HEK293 (cell line): ENCODE measurements around the gene NOG.

Experiments used
- ATF2 ChIP-seq: fragments of 450-650 bp; formaldehyde crosslinking; IDR thresholded peaks from 2 replicates; pipeline ENCODE4 v1.5.1; 2016; ENCODE audit warnings: missing biosample characterization, missing genetic modification characterization, low read depth
- GLIS2 ChIP-seq: fragments of 450-650 bp; formaldehyde crosslinking; IDR thresholded peaks from 2 replicates; pipeline ENCODE4 v1.5.1; 2016; ENCODE audit warnings: missing biosample characterization, missing genetic modification characterization
- HOXC10 ChIP-seq: sonication (generic); formaldehyde crosslinking; IDR thresholded peaks from 2 replicates; pipeline ENCODE4 v1.8.1; 2023; ENCODE audit warnings: mild to moderate bottlenecking, missing genetic modification reagents
- KLF1 ChIP-seq: fragments of 450-650 bp; formaldehyde crosslinking; IDR thresholded peaks from 2 replicates; pipeline ENCODE4 v1.5.1; 2016; ENCODE audit warnings: missing biosample characterization, missing genetic modification characterization
- KLF7 ChIP-seq: fragments of 450-650 bp; formaldehyde crosslinking; IDR thresholded peaks from 2 replicates; pipeline ENCODE4 v1.5.1; 2016; ENCODE audit warnings: missing biosample characterization, missing genetic modification characterization, borderline replicate concordance
- KLF8 ChIP-seq: fragments of 450-650 bp; formaldehyde crosslinking; IDR thresholded peaks from 2 replicates; pipeline ENCODE4 v1.5.1; 2016; ENCODE audit warnings: missing biosample characterization, missing genetic modification characterization
- OVOL3 ChIP-seq: fragments of 450-650 bp; formaldehyde crosslinking; IDR thresholded peaks from 2 replicates; pipeline ENCODE4 v1.5.1; 2016; ENCODE audit warnings: missing biosample characterization, missing genetic modification characterization
- PBX3 ChIP-seq: sonication (generic); formaldehyde crosslinking; IDR thresholded peaks from 2 replicates; pipeline ENCODE4 v1.8.1; 2022; ENCODE audit warnings: mild to moderate bottlenecking, moderate library complexity, missing genetic modification reagents
- RBAK ChIP-seq: fragments of 450-650 bp; formaldehyde crosslinking; IDR thresholded peaks from 2 replicates; pipeline ENCODE4 v1.5.1; 2016; ENCODE audit warnings: missing biosample characterization, missing genetic modification characterization
- TCF7L2 ChIP-seq: IDR thresholded peaks from 2 replicates; pipeline ENCODE4 v1.6.1; 2011; ENCODE audit warnings: low read depth, mild to moderate bottlenecking, inconsistent platforms, low read length, moderate library complexity, borderline replicate concordance
- TRIM28 ChIP-seq: IDR thresholded peaks from 2 replicates; pipeline ENCODE4 v1.6.1; 2011; ENCODE audit warnings: low read length, control low read depth, borderline replicate concordance
- WT1 ChIP-seq: fragments of 450-650 bp; formaldehyde crosslinking; IDR thresholded peaks from 2 replicates; pipeline ENCODE4 v1.5.1; 2016; ENCODE audit warnings: missing biosample characterization, missing genetic modification characterization
- ZBTB17 ChIP-seq: fragments of 450-650 bp; formaldehyde crosslinking; IDR thresholded peaks from 2 replicates; pipeline ENCODE4 v1.5.1; 2016; ENCODE audit warnings: missing biosample characterization, missing genetic modification characterization
- ZNF114 ChIP-seq: fragments of 450-650 bp; formaldehyde crosslinking; IDR thresholded peaks from 2 replicates; pipeline ENCODE4 v1.5.0; 2017; ENCODE audit warnings: missing biosample characterization, missing genetic modification characterization
- ZNF140 ChIP-seq: fragments of 450-650 bp; formaldehyde crosslinking; IDR thresholded peaks from 2 replicates; pipeline ENCODE4 v1.5.1; 2016; ENCODE audit warnings: missing biosample characterization, missing genetic modification characterization
- ZNF18 ChIP-seq: fragments of 450-650 bp; formaldehyde crosslinking; IDR thresholded peaks from 2 replicates; pipeline ENCODE4 v1.5.1; 2016; ENCODE audit warnings: missing biosample characterization, missing genetic modification characterization
- ZNF19 ChIP-seq: fragments of 450-650 bp; formaldehyde crosslinking; IDR thresholded peaks from 2 replicates; pipeline ENCODE4; 2016; ENCODE audit warnings: missing biosample characterization, missing genetic modification characterization, low read depth
- ZNF2 ChIP-seq: fragments of 450-650 bp; formaldehyde crosslinking; IDR thresholded peaks from 2 replicates; pipeline ENCODE4 v1.5.1; 2016; ENCODE audit warnings: missing biosample characterization, missing genetic modification characterization
- ZNF202 ChIP-seq: fragments of 450-650 bp; formaldehyde crosslinking; IDR thresholded peaks from 2 replicates; pipeline ENCODE4 v1.5.1; 2016; ENCODE audit warnings: missing biosample characterization, missing genetic modification characterization, borderline replicate concordance
- ZNF23 ChIP-seq: fragments of 450-650 bp; formaldehyde crosslinking; IDR thresholded peaks from 2 replicates; pipeline ENCODE4 v1.5.1; 2016; ENCODE audit warnings: missing biosample characterization, missing genetic modification characterization, borderline replicate concordance
- ZNF292 ChIP-seq: fragments of 450-650 bp; formaldehyde crosslinking; IDR thresholded peaks from 2 replicates; pipeline ENCODE4 v1.5.1; 2016; ENCODE audit warnings: low read depth, missing biosample characterization, missing genetic modification characterization, borderline replicate concordance
- ZNF324 ChIP-seq: fragments of 450-650 bp; formaldehyde crosslinking; IDR thresholded peaks from 2 replicates; pipeline ENCODE4 v1.5.1; 2016; ENCODE audit warnings: missing biosample characterization, missing genetic modification characterization
- ZNF341 ChIP-seq: fragments of 450-650 bp; formaldehyde crosslinking; IDR thresholded peaks from 2 replicates; pipeline ENCODE4; 2016; ENCODE audit warnings: low read depth, missing biosample characterization, missing genetic modification characterization
- ZNF354C ChIP-seq: fragments of 450-650 bp; formaldehyde crosslinking; IDR thresholded peaks from 2 replicates; pipeline ENCODE4 v1.5.1; 2016; ENCODE audit warnings: missing biosample characterization, missing genetic modification characterization, low read depth, borderline replicate concordance
- ZNF518A ChIP-seq: fragments of 450-650 bp; formaldehyde crosslinking; conservative IDR thresholded peaks from 2 replicates; pipeline ENCODE4 v1.5.1; 2016; ENCODE audit warnings: low read depth, missing biosample characterization, missing genetic modification characterization
- ZNF548 ChIP-seq: fragments of 450-650 bp; formaldehyde crosslinking; IDR thresholded peaks from 2 replicates; pipeline ENCODE4 v1.5.1; 2016; ENCODE audit warnings: missing biosample characterization, missing genetic modification characterization
- ZNF558 ChIP-seq: fragments of 450-650 bp; formaldehyde crosslinking; IDR thresholded peaks from 2 replicates; pipeline ENCODE4 v1.5.1; 2016; ENCODE audit warnings: missing biosample characterization, missing genetic modification characterization
- ZNF585B ChIP-seq: fragments of 450-650 bp; formaldehyde crosslinking; IDR thresholded peaks from 2 replicates; pipeline ENCODE4 v1.5.1; 2016; ENCODE audit warnings: missing biosample characterization, missing genetic modification characterization
- ZNF658 ChIP-seq: fragments of 450-650 bp; formaldehyde crosslinking; IDR thresholded peaks from 2 replicates; pipeline ENCODE4; 2016; ENCODE audit warnings: missing biosample characterization, missing genetic modification characterization
- ZNF660 ChIP-seq: fragments of 450-650 bp; IDR thresholded peaks from 2 replicates; pipeline ENCODE4 v1.5.1; 2018; ENCODE audit warnings: missing biosample characterization, mild to moderate bottlenecking, missing genetic modification characterization
- ZNF664 ChIP-seq: fragments of 450-650 bp; formaldehyde crosslinking; IDR thresholded peaks from 2 replicates; pipeline ENCODE4 v1.5.1; 2016; ENCODE audit warnings: missing biosample characterization, missing genetic modification characterization
- ZNF701 ChIP-seq: fragments of 450-650 bp; formaldehyde crosslinking; IDR thresholded peaks from 2 replicates; pipeline ENCODE4 v1.5.1; 2016; ENCODE audit warnings: missing biosample characterization, missing genetic modification characterization
- ZNF843 ChIP-seq: fragments of 450-650 bp; formaldehyde crosslinking; IDR thresholded peaks from 2 replicates; pipeline ENCODE4 v1.5.1; 2016; ENCODE audit warnings: missing biosample characterization, missing genetic modification characterization
- ZSCAN16 ChIP-seq: fragments of 450-650 bp; formaldehyde crosslinking; IDR thresholded peaks from 2 replicates; pipeline ENCODE4 v1.5.1; 2016; ENCODE audit warnings: missing biosample characterization, missing genetic modification characterization

Gene NOG

GRCh38 chr17:56593086-56593645, 333 bp upstream of the NOG start (continued):
- no peak for TF ChIP-seq ZNF518A (tag by site-specific recombination)
- TF ChIP-seq ZNF660: no peak
- 0 out of 2 replicates have a peak, but pooled peaks have one; percentile 10 for TF ChIP-seq ZNF341 (tag by site-specific recombination)
- no peak for TF ChIP-seq ATF2
- TF ChIP-seq ZNF23 (tag by site-specific recombination): no peak
- no peak for TF ChIP-seq ZNF292
- no peak for TF ChIP-seq ZNF585B (tag by site-specific recombination)
- TF ChIP-seq KLF1 (tag by site-specific recombination): 0 out of 2 replicates have a peak, but pooled peaks have one; percentile 4
- no peak for TF ChIP-seq TCF7L2
- peak; percentile 17; the same call in 1 of the 2 replicates for TF ChIP-seq GLIS2 (tag by site-specific recombination)
- no peak for TF ChIP-seq ZNF658
- no peak for TF ChIP-seq KLF7 (tag by site-specific recombination)
- no peak for TF ChIP-seq PBX3
- no peak for TF ChIP-seq OVOL3 (tag by site-specific recombination)
- no peak for TF ChIP-seq ZNF548 (tag by site-specific recombination)
- TF ChIP-seq ZNF324 (tag by site-specific recombination): 0 out of 2 replicates have a peak, but pooled peaks have one; percentile 9
- no peak for TF ChIP-seq ZBTB17
- TF ChIP-seq WT1: no peak; the same call in 1 of the 2 replicates
- TF ChIP-seq ZNF664: no peak
- no peak for TF ChIP-seq HOXC10
- TF ChIP-seq ZNF19 (tag by site-specific recombination): no peak
- TF ChIP-seq ZNF354C (tag by site-specific recombination): no peak
- no peak for TF ChIP-seq ZNF202 (tag by site-specific recombination)
- TF ChIP-seq ZNF140 (tag by site-specific recombination): no peak
- TF ChIP-seq ZNF114 (tag by site-specific recombination): no peak
- no peak for TF ChIP-seq RBAK
- TF ChIP-seq ZNF2: no peak
- TF ChIP-seq KLF8: no peak
- no peak for TF ChIP-seq ZSCAN16 (tag by site-specific recombination)
- TF ChIP-seq ZNF843: 0 out of 2 replicates have a peak, but pooled peaks have one; percentile 2
- no peak for TF ChIP-seq ZNF701 (tag by site-specific recombination)
- TF ChIP-seq ZNF558: no peak
- TF ChIP-seq TRIM28: no peak
- TF ChIP-seq ZNF18 (tag by site-specific recombination): no peak
